GM12875 (cell line): Measurements from ENCODE around the gene RBKS.
"Not testable (repeated sequence)": the region's sequence is repeated elsewhere in the genome, so short reads cannot be mapped to it uniquely, and the experiment has no call there.

Source experiments
- H3K4me3 ChIP-seq: one replicate; pipeline ENCODE4 v1.5.1; 2011; ENCODE audit warnings: low read depth, low read length, control low read depth
- TF ChIP-seq, protein P1 (sequence below): IDR thresholded peaks from 2 replicates; pipeline ENCODE4 v1.5.1; 2011; ENCODE audit warnings: low read depth, mild to moderate bottlenecking, control low read depth, inconsistent platforms, low read length, moderate library complexity, borderline replicate concordance; ENCODE audit not compliant: insufficient read depth

The RBKS gene

DNA sequence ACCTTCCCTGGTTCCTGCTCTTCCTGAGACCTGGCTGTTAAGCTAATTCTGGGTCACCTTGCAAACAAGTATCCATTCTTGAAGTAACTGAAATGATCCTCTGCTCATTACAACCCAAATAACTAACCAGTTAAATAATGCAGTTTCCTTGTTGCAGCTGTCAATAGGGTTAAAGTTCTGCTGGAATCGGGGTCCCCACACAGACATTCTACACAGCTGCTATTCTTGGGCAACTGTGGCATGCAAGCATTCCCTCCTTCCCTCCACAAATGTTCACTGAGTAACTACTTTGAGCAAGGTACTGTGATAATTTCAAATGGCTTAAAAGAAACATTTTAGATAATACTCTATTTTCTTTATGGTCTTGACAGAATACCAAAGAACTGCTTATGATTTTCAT, 17.1 kb downstream of the RBKS start:
- no peak overlapping the region for H3K4me3 ChIP-seq
- TF ChIP-seq, protein P1, sequence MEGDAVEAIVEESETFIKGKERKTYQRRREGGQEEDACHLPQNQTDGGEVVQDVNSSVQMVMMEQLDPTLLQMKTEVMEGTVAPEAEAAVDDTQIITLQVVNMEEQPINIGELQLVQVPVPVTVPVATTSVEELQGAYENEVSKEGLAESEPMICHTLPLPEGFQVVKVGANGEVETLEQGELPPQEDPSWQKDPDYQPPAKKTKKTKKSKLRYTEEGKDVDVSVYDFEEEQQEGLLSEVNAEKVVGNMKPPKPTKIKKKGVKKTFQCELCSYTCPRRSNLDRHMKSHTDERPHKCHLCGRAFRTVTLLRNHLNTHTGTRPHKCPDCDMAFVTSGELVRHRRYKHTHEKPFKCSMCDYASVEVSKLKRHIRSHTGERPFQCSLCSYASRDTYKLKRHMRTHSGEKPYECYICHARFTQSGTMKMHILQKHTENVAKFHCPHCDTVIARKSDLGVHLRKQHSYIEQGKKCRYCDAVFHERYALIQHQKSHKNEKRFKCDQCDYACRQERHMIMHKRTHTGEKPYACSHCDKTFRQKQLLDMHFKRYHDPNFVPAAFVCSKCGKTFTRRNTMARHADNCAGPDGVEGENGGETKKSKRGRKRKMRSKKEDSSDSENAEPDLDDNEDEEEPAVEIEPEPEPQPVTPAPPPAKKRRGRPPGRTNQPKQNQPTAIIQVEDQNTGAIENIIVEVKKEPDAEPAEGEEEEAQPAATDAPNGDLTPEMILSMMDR: no peak

DNA sequence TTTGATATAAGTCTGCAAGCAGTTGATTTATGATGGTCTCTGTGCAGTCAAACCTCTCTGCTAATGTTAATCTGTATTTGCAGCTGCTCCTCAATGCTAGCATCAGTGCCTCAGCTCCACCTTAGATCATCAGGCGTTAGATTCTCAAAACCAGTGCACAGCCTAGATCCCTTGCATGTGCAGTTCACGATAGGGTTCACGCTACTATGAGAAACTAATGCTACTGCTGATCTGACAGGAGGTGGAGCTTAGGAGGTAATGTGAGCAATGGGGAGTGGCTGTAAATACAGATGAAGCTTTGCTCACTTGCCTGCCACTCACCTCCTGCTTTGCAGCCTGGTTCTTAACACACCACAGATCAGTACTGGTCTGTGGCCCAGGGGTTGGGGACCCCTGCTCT, 18.4 kb downstream of the RBKS start:
- no peak overlapping the region for H3K4me3 ChIP-seq
- TF ChIP-seq, protein P1: no peak

DNA sequence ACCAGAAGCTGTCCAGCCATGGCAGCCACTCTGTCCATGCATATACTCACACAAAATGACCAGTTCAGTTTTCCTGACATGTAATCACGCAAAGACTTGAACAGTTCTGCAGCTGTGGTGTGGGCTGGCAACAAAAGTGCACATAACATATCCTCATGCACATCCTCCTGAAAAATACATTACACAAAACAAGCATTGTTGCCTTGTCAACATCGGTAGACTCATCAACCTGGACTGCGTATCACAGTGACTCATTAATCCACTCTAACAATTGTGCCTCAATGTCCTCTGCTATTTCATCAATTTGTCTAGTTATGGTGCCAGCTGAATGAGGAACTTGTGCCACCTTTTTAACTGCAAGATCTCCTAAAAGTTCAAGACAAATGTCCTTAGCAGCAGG, 19.5 kb downstream of the RBKS start:
- TF ChIP-seq, protein P1: no peak

DNA sequence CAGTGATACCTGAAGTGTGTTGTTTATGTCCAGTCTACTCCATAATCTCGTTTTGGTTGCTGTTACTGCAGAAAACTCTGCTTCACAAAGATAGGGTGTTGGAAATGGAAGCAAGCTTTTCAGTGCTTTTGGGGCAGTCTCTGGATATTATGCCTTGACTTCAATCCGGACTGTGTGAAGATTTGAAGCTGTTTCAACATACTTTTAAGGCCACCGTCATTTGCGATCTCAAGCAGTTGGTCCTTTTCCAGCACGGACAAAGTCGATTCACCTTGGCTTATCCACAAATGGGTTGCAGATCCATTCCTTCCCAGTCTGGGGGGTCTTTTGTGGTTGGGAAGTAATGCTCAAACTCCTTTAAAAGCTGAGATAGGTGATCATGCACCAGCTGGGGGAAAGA, 20.4 kb downstream of the RBKS start:
- TF ChIP-seq, protein P1: no peak
- no peak overlapping the region for H3K4me3 ChIP-seq

More for the DNA sequence above, 19.5 kb downstream of the RBKS start:
- no peak overlapping the region for H3K4me3 ChIP-seq

DNA sequence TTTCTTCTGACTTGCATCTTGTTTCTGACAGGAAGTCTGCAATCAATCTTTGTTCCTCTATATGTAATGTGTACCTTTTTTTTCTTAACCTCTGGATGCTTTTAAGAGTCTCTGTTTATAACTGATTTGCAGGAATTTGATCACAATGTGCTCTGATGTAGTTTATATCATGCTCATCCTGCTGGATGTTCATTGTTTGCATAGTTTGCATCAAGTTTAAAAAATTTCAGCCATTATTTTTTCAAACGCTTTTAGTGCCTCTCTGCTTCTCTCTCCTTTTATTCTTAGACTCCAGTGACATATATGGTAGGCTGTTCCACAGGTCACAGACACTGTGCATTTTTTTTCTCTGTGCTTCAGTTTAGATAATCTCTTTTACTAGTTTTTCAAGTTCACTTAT, 23.9 kb downstream of the RBKS start:
- no peak overlapping the region for H3K4me3 ChIP-seq
- TF ChIP-seq, protein P1: no peak

DNA sequence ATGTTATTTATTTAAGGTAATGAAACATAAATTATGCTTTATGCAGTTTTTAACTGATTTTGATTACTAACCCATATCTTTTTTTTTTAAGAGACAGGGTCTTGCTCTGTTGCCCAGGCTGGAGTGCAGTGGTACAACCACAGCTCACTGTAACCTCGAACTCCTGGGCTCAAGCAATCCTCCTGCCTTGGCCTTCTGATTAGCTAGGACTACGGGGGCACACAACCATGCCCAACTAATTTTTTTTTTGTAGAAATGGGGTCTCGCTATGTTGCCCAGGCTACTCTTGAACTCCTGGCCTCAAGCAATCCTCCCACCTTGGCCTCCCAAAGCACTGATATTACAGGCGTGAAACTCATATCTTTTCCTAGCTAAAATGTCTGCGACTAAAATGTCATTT, 26.2 kb downstream of the RBKS start:
- H3K4me3 ChIP-seq: not testable (repeated sequence)

DNA sequence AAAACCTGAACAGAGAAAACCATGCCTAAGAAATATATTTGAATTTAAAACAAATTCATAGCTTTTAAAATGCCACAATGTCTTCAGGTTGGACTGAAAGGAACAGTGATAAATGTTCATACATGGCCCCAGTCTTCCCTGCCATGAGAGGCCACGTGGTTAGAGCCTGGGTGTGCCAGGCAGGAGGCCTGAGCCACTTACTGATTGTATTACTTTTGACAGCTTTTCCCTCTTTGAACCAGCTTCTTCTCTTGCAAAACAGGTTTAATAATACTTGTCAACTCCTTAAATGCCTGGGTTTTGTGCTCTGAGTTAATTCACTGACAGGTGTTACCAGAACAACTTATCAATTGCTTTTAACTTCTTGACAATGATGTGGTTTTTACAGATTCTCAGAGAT, 27.0 kb downstream of the RBKS start:
- no peak overlapping the region for H3K4me3 ChIP-seq
- TF ChIP-seq, protein P1: no peak

DNA sequence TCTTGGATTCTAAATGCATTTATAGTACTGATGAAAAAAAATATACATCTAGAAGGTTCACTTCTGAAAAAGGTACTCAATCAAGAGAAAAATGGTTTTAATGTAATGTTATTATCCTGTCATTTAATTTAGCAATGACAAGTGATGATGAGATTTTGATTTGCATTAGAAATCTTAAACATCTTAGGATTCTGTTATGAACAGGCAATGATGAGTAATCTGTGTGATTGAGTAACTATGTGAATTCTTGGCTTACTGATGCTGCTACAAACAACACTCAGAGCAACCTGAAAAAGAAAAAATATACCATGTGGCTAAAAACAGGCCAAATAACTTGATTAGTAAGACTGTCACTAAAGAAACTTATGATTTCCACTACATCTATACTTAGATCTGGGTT, 30.1 kb downstream of the RBKS start:
- TF ChIP-seq, protein P1: no peak
- no peak overlapping the region for H3K4me3 ChIP-seq
